Measurements from ENCODE around the gene ROR1.

DNA sequence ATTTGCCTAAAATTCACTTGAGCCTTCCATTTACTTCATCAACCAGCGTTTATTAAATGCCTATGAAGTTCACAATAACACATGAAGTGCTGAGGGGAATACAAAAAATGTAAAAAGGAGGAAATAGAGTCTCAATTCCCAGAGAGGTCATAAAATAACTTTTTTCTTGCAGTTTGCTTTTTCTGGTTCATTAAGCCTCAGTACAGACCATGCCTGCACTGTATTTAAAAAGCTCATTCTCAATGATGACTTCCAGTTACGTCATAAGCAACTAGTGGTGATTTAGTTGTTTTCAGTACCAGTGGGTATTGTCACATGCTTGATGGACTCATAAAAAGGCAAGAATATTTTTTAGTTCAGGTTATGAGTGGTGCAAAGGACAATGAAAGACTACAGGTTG lies 269.5 kb downstream of the ROR1 start:
- TF ChIP-seq, protein P1, sequence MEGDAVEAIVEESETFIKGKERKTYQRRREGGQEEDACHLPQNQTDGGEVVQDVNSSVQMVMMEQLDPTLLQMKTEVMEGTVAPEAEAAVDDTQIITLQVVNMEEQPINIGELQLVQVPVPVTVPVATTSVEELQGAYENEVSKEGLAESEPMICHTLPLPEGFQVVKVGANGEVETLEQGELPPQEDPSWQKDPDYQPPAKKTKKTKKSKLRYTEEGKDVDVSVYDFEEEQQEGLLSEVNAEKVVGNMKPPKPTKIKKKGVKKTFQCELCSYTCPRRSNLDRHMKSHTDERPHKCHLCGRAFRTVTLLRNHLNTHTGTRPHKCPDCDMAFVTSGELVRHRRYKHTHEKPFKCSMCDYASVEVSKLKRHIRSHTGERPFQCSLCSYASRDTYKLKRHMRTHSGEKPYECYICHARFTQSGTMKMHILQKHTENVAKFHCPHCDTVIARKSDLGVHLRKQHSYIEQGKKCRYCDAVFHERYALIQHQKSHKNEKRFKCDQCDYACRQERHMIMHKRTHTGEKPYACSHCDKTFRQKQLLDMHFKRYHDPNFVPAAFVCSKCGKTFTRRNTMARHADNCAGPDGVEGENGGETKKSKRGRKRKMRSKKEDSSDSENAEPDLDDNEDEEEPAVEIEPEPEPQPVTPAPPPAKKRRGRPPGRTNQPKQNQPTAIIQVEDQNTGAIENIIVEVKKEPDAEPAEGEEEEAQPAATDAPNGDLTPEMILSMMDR (IDR thresholded peaks at IDR 0.05), result no peak
- no peak for TF ChIP-seq EZH2 (IDR thresholded peaks at IDR 0.05; ENCODE audit: borderline replicate concordance, insufficient read depth, low read depth, low read length, poor library complexity, severe bottlenecking)
